OCI-LY3 (cell line): ENCODE data around the gene ZCCHC9.

Experiments
- EZH2phosphoT487 ChIP-seq: fragments of 200-600 bp; shearing (Covaris generic); IDR thresholded peaks from 2 replicates; pipeline ENCODE4 v1.6.1; 2018; ENCODE audit warnings: antibody characterized with exemption, mixed run types, low read depth
- TF ChIP-seq, protein P1 (sequence below): fragments of 200-600, 300-600 bp; sonication (generic); IDR thresholded peaks from 2 replicates; pipeline ENCODE4 v1.5.1; 2014; ENCODE audit warnings: antibody characterized with exemption, low read length, low read depth

GRCh38 chr5:81315830-81316229 lies 14.4 kb downstream of the ZCCHC9 start:
- TF ChIP-seq, protein P1, sequence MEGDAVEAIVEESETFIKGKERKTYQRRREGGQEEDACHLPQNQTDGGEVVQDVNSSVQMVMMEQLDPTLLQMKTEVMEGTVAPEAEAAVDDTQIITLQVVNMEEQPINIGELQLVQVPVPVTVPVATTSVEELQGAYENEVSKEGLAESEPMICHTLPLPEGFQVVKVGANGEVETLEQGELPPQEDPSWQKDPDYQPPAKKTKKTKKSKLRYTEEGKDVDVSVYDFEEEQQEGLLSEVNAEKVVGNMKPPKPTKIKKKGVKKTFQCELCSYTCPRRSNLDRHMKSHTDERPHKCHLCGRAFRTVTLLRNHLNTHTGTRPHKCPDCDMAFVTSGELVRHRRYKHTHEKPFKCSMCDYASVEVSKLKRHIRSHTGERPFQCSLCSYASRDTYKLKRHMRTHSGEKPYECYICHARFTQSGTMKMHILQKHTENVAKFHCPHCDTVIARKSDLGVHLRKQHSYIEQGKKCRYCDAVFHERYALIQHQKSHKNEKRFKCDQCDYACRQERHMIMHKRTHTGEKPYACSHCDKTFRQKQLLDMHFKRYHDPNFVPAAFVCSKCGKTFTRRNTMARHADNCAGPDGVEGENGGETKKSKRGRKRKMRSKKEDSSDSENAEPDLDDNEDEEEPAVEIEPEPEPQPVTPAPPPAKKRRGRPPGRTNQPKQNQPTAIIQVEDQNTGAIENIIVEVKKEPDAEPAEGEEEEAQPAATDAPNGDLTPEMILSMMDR: no peak
- TF ChIP-seq EZH2phosphoT487: no peak
